Fibroblast of lung (primary cell): Measurements from ENCODE around the gene NINJ2. TPM values are rescaled to one million over a fixed set of nuclear protein-coding genes. Genes with fewer than 3 reads are reported as not detected.

Source experiments
- DNase-seq, 2 donors: peaks; one replicate each; pipeline versions ENCODE4 v3.0.0 to v3.0.0-alpha.2; 2010; ENCODE audit warnings: low read depth in 2 of 2
- H2AFZ ChIP-seq: 2 replicates; pipeline ENCODE4 v1.5.1; 2012; ENCODE audit warnings: low read length, control low read depth, inconsistent platforms
- H3K27ac ChIP-seq: 2 replicates; pipeline ENCODE4 v1.5.1; 2011; ENCODE audit warnings: low read length, control low read depth; ENCODE audit not compliant: insufficient read depth
- H3K27me3 ChIP-seq: 2 replicates; pipeline ENCODE4 v1.5.1; 2011; ENCODE audit warnings: mild to moderate bottlenecking, low read length; ENCODE audit not compliant: control insufficient read depth, insufficient read depth
- H3K36me3 ChIP-seq: 2 replicates; pipeline ENCODE4 v1.5.1; 2011; ENCODE audit warnings: low read length; ENCODE audit not compliant: control insufficient read depth, insufficient read depth
- H3K4me1 ChIP-seq: 2 replicates; pipeline ENCODE4 v1.5.1; 2011; ENCODE audit warnings: low read length; ENCODE audit not compliant: control insufficient read depth, insufficient read depth; ENCODE audit errors: extremely low read depth
- H3K4me2 ChIP-seq: 2 replicates; pipeline ENCODE4 v1.5.1; 2011; ENCODE audit warnings: low read length, control low read depth; ENCODE audit not compliant: insufficient read depth; ENCODE audit errors: extremely low read depth
- H3K4me3 ChIP-seq, 4 experiments: fragments of 200-600 bp in 1 of 4; sonication (generic) in 1 of 4; replicated peaks in 1 of 4; 2 replicates each; pipeline ENCODE4 v1.5.1; 2011 to 2016; ENCODE audit warnings: low read length in 4 of 4, low read depth in 3 of 4, mild to moderate bottlenecking in 3 of 4, control low read depth in 2 of 4, inconsistent platforms in 1 of 4, mixed read lengths in 1 of 4; ENCODE audit not compliant: insufficient read depth in 1 of 4; ENCODE audit errors: control extremely low read depth in 1 of 4
- H3K79me2 ChIP-seq: 2 replicates; pipeline ENCODE4 v1.5.1; 2012; ENCODE audit warnings: mild to moderate bottlenecking, low read length, inconsistent platforms; ENCODE audit not compliant: control insufficient read depth, insufficient read depth
- H3K9ac ChIP-seq: 2 replicates; pipeline ENCODE4 v1.5.1; 2011; ENCODE audit warnings: mild to moderate bottlenecking, low read length, control low read depth; ENCODE audit not compliant: insufficient read depth
- H3K9me3 ChIP-seq: 2 replicates; pipeline ENCODE4 v1.5.1; 2012; ENCODE audit warnings: low read depth, low read length; ENCODE audit not compliant: control insufficient read depth, insufficient read depth
- H4K20me1 ChIP-seq: 2 replicates; pipeline ENCODE4 v1.5.1; 2011; ENCODE audit warnings: low read length; ENCODE audit not compliant: control insufficient read depth, insufficient read depth; ENCODE audit errors: extremely low read depth
- CTCF ChIP-seq, 2 donors: IDR thresholded peaks in 1 of 2; conservative IDR thresholded peaks in 1 of 2; 1 replicate in 1 of 2; 2 replicates in 1 of 2; pipeline ENCODE4 v1.5.1; 2011 to 2012; ENCODE audit warnings: low read length in 2 of 2, control low read depth in 1 of 2, inconsistent platforms in 1 of 2, low read depth in 1 of 2, mild to moderate bottlenecking in 1 of 2
- EZH2 ChIP-seq: IDR thresholded peaks from 2 replicates; pipeline ENCODE4 v1.5.1; 2012; ENCODE audit warnings: low read length, control low read depth, mild to moderate bottlenecking; ENCODE audit errors: missing control alignments
- polyA plus RNA-seq, 2 donors: library from polyadenylated mRNA; depleted of rRNA in 1 of 2; stranded (reverse) in 1 of 2; unstranded in 1 of 2; fragments of >200 nt; gene quantifications; 2 replicates each; pipeline ENCODE4 v1.2.1, GENCODE V29; 2011 to 2012; ENCODE audit warnings: missing spikeins in 1 of 2
- total RNA-seq: library from RNA; depleted of rRNA; stranded (reverse); fragments of >200 nt; gene quantifications from 2 replicates; pipeline ENCODE4 v1.2.1, GENCODE V29; 2014

The NINJ2 gene
- total and polyA plus RNA-seq, 2 donors (not counting 1 experiment from before 2014, with no cell fraction given): 0.35 to 0.66 TPM

- DNase-seq: no peak
- TF ChIP-seq CTCF (conservative IDR thresholded peaks at IDR 0.05 in 1 of 2, IDR thresholded peaks at IDR 0.05 in 1 of 2; ENCODE audit: low read depth in 1 of 2, low read length in 2 of 2) (no peak), EZH2 (no peak)
- no peaks in the 10 kb centered on the region for H3K9me3 ChIP-seq
- no peaks in the 10 kb centered on the region for H4K20me1 ChIP-seq
- no peak overlapping the region for H3K27ac ChIP-seq
- H3K4me2 ChIP-seq: no peak overlapping the region
- no peak overlapping the region for H2AFZ ChIP-seq
- H3K4me1 ChIP-seq: no peaks in the 10 kb centered on the region
- no peaks in the 10 kb centered on the region for H3K36me3 ChIP-seq
- no peak overlapping the region for H3K4me3 ChIP-seq
- no peaks in the 10 kb centered on the region for H3K27me3 ChIP-seq
- H3K79me2 ChIP-seq: no peaks in the 10 kb centered on the region
- H3K9ac ChIP-seq: no peak overlapping the region
These were observed 81.5 kb downstream of the NINJ2 start for GRCh38 chr12:581746-582145.

GRCh38 chr12:581321-581720 lies 81.9 kb downstream of the NINJ2 start:
- no peaks in the 10 kb centered on the region for H3K4me1 ChIP-seq
- no peaks in the 10 kb centered on the region for H3K9me3 ChIP-seq
- TF ChIP-seq EZH2 (no peak), CTCF (conservative IDR thresholded peaks at IDR 0.05 in 1 of 2, IDR thresholded peaks at IDR 0.05 in 1 of 2; ENCODE audit: low read depth in 1 of 2, low read length in 2 of 2) (no peak)
- H2AFZ ChIP-seq: no peak overlapping the region
- no peak overlapping the region for H3K9ac ChIP-seq
- no peak overlapping the region for H3K4me3 ChIP-seq
- H3K4me2 ChIP-seq: no peak overlapping the region
- no peaks in the 10 kb centered on the region for H4K20me1 ChIP-seq
- no peaks in the 10 kb centered on the region for H3K79me2 ChIP-seq
- DNase-seq: no peak
- no peaks in the 10 kb centered on the region for H3K36me3 ChIP-seq
- H3K27ac ChIP-seq: no peak overlapping the region
- no peaks in the 10 kb centered on the region for H3K27me3 ChIP-seq

GRCh38 chr12:580813-581212 lies 82.4 kb downstream of the NINJ2 start:
- H3K27ac ChIP-seq: no peak overlapping the region
- peaks cover 2% of the 10 kb centered on the region for H3K4me1 ChIP-seq
- H4K20me1 ChIP-seq: no peaks in the 10 kb centered on the region
- no peak overlapping the region for H3K4me2 ChIP-seq
- no peak overlapping the region for H3K4me3 ChIP-seq
- H2AFZ ChIP-seq: no peak overlapping the region
- no peak for DNase-seq
- no peaks in the 10 kb centered on the region for H3K27me3 ChIP-seq
- no peak overlapping the region for H3K9ac ChIP-seq
- no peaks in the 10 kb centered on the region for H3K79me2 ChIP-seq
- H3K36me3 ChIP-seq: no peaks in the 10 kb centered on the region
- no peaks in the 10 kb centered on the region for H3K9me3 ChIP-seq
- TF ChIP-seq EZH2: no peak
- TF ChIP-seq CTCF (conservative IDR thresholded peaks at IDR 0.05 in 1 of 2, IDR thresholded peaks at IDR 0.05 in 1 of 2; ENCODE audit: low read depth in 1 of 2, low read length in 2 of 2): no peak
